Activated CD8-positive, alpha-beta memory T cell treated with anti-CD3 and anti-CD28 coated beads, Interleukin-2, amount 50 U/mL, for 48 hours (primary cell): ENCODE measurements around the gene CEP57.

Experiments used
- DNase-seq: peaks from one replicate; pipeline ENCODE4 v3.0.0-alpha.2; 2020

Gene CEP57

GRCh38 chr11:95790123-95790932 lies at the start of gene CEP57:
TSS of gene CEP57 (plus strand) at chr11:95790498. CDS start at chr11:95790699, 201 bp downstream.
- DNase-seq = peak; percentile 95

- DNase-seq = no peak
These were observed 40.2 kb upstream of the CEP57 start for GRCh38 chr11:95750101-95750500.

GRCh38 chr11:95751515-95751914 lies 38.8 kb upstream of the CEP57 start:
- no peak for DNase-seq

GRCh38 chr11:95760941-95761340 lies 29.4 kb upstream of the CEP57 start:
- no peak for DNase-seq

DNA sequence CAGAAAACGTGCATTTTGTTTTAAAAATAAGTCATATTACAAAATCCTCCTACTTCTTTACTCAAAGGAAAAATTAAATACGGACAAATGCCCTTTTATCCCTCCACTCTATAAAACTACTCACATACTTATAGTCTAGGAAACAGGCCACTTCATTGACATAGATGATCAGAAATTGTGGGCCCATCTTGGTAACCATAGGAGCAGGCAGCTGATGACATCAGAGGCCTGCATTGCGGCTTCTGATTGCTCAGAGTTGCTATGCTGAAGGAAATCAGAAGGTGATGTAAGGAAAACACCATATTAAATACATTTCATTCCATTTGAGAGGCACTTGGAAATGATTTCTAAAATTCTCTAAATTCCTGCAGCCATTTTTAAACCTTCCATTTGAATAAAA lies 27.8 kb upstream of the CEP57 start:
- DNase-seq = no peak

- no peak for DNase-seq
These were observed 25.9 kb upstream of the CEP57 start for GRCh38 chr11:95764267-95764898.

GRCh38 chr11:95766701-95767100 lies 23.6 kb upstream of the CEP57 start:
- DNase-seq = no peak

DNA sequence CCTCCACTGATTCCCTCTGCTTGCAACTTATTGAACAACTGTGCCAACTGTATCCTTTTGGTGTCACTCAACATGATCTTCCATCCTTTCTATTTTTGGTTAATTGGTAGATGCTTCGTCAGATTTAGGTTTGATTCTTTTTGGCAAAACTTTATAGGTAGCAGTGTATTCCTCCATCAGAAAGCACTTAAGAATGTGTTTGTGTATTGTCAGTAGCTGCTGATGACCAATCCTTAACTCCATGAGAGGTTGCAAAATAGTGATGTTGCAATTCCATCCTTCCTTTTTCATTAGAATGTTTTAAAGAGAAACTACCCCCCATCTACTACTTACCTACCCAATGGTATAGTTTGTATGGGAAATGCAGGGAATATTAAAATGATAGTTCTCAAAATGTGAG lies 22.8 kb upstream of the CEP57 start:
- no peak for DNase-seq

DNA sequence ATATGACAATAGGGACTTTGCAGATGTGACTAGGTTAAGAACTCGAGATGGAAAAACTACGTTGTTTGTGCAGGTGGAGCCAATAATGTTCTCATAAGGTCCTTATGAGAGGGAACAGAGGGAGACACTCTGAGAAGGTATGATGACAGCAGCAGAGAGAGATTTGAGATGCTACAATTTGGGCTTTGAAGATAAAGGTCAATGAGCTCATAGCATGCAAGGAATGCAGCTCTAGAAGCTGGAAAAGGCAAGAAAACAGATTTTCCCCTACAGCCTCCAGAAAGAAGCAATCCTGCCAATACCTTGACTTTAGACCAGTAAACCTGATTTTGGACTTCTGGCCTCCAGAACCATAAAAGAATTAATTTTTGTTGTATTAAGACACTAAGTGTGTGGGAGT lies 21.8 kb upstream of the CEP57 start:
- no peak for DNase-seq

DNA sequence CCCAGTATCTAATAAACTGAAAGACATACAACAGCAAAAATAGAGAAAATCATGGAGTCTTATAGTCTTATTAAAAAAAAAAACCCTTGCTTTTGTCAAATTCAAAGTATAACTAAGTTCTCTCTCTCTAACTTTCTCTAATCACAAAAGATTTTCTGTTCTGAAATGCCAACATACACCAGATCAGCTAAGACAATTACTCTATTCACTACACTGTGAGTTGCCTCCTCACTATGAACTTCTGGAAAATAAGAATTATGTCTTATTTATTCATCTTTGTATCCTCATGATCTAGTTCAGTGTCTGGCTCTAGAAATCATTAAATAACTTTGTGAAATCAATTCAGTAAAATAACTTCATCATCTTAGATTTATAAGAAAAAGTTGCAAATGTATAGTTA lies 13.4 kb upstream of the CEP57 start:
- no peak for DNase-seq

DNA sequence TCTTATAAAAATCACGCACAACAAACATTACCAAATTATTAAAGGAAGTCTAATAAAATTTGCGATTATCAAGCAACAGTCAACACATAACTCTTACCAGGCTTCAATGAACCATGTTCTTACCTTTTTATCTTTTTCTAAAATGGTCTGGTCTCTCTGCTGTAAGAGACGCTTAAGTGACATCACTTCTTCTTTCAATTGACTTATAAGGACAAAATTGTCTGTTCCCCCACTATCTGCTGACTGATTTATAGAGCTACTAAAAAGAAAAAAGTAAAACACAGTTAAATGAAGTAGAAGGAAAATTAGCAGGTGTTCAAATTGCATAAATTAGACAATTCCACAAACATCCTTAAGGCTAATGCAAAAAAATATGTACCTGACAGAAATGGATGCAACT lies 11.6 kb upstream of the CEP57 start:
- DNase-seq = no peak

DNA sequence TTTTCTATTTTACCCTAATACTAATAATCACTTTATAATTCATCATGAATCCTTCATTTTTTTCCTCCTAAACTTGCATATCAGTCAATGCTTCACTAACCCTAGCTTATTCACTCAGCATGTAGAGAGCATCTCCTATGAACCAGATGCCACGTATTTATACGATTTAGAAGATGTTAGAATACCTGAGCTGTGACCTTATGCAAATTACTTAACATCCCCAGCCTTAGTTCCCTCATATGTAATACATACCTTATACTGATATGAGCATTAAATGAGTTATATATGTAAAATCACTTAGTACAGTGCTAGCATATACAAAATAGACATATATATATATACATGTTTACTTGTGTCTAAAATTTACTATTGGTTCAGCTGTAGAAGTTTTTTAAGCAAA lies 9.8 kb upstream of the CEP57 start:
- DNase-seq = no peak

DNA sequence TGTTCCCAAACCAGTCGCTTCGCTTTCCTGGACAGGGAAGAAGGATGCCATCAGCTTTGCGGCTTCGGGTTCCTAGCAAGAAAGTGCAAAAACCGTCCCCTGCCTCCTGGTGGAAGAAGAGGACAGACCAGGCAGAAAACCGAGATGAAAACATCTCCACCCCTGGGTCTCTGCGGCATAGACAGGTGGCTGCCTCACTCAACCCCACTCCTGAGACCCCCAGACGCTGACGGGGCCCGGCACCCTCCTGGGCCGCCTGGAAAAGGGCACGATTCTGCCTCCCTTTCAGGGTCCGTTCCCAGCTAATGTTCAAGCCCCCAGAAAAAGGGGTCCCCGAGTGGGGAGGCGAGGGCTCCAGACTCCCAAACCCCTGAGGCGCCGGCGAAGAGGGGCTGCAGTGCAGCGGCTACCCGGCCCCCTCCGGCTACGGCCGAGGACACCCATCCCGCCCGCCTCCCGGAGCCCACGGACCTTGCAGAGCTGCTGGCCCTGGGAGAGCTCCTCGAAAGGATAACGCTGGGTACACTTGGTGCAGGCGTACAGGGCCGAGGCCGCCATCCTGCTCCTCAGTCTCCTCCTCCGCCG lies 1.3 kb upstream of the CEP57 start:
- no peak for DNase-seq

DNA sequence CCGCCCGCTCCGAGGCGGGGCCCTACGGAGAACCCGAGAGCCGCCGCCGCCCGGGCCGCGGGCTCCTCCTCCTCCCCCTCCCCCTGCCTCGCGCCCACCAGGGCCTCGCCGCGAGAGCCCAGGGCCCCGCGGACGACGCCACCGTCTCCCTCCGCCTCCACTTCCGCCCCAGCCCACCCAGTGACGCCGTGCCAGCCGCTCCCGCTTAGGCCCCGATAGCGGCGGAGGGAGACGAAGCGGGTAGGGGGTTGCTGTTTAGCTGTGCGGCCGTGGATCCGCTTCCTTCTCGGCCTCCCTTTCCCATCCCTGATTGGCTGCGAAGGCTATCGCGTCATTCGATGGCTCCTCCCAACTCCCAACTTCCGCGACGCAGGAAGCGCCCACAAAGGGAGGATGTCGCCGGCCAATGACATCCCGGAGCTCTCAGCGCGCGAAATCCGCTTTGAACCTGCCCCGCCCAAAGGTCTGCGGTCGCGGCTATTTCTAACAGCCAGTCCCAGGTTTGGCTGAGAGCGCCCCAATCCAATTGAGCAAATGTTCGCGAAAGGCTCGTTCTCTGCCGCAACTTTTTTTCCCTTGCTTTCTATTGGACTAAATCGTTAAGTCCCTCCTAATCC lies 684 bp upstream of the CEP57 start, which contains the start of gene FAM76B:
Gene FAM76B, minus strand, starts transcription at position 277 of the 617 bp plus-strand sequence. CDS start 304 bp downstream, outside the sequence.
- DNase-seq = peak; percentile 95

DNA sequence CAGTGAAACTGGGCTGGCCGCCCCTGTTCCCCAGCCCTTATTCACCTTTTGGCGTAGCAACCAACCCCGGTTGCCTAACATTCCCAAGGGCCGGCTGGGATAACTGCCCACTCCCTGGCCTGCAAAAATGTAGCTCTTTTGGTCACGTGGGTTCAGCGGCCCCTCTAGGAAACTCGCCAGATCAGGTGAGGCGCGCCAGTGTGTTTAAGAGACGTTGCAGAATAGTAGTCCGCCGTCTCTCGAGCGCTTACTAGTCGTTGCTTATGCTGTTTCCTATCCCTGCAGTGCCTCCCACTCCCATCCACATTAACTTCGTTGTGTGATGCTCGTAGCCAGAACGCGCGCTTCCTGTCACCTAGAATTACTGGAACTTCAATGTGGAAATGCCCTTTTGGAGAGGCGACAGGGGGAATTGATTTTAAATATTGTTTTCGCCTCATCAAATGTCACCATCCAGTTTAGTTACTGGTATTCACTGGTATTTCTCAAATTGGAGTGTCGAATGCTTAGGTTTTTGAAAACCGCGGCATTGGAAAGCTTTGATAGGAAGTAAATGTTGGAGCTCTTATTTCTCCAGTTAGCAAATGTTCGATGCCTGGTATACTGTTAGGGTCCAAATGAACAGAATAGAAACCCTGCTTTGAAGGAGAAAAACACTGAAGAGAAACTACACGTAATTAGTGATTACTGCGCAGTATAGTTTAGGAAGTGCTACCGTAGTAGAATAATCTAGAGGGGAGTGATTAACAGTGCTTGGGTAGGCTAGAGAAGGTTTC lies 823 bp downstream of the CEP57 start:
- DNase-seq = peak; percentile 80

DNA sequence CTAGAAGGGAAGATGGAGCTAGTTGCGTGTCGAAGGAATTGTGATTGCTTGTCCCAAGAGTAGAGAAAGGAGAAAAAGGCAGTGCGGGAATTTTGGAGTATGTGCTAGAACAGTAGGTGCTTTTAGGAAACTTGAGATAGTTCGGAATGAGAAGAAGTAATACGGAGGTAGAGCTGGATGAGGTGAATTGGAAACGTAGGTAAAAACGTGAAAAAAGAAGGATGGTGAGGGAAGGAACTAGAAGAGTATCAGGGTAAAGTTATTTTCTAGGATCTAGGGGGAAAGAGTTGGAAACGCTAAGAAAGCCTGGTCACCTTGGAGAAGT lies 1.4 kb downstream of the CEP57 start:
- DNase-seq = no peak

DNA sequence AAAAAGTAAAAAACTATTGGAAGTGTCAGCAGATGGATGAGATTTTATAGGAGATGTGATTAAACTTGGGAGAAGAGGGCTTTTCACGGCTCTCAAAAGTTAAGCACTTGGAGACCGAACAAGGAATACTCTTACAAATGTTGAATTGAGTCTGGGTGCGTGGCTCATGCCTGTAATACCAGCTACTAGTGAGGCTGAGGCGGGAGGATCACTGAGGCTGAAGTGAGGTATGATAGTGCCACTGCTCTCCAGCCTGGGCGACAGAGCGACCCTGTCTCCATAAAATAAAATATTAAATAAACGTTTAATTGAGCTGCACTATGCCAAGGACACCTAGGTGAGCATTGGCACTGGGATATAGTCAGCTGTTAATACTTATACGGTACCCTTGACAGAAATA lies 1.9 kb downstream of the CEP57 start:
- DNase-seq = no peak

DNA sequence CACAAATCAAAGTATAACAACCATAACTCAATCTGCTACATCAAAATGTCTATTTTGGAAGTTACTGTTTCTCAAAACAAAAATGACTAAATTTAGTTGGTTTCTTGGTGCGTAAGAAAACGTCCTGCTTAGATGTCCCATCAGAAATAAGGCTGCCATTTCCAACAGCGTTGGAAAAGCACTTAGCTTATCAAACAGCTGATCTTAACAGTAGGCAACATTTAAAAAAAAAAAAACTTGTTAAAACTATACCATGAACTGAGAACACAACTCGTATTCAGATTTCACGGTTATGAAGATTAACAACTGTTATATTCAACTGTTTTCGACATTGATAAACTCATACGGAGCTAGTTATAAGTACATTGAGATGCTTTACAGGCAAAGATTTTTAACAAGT lies 2.4 kb downstream of the CEP57 start:
- DNase-seq = no peak

GRCh38 chr11:95793116-95793515 lies 2.8 kb downstream of the CEP57 start:
- no peak for DNase-seq

GRCh38 chr11:95794086-95794485 lies 3.8 kb downstream of the CEP57 start:
- DNase-seq = no peak

DNA sequence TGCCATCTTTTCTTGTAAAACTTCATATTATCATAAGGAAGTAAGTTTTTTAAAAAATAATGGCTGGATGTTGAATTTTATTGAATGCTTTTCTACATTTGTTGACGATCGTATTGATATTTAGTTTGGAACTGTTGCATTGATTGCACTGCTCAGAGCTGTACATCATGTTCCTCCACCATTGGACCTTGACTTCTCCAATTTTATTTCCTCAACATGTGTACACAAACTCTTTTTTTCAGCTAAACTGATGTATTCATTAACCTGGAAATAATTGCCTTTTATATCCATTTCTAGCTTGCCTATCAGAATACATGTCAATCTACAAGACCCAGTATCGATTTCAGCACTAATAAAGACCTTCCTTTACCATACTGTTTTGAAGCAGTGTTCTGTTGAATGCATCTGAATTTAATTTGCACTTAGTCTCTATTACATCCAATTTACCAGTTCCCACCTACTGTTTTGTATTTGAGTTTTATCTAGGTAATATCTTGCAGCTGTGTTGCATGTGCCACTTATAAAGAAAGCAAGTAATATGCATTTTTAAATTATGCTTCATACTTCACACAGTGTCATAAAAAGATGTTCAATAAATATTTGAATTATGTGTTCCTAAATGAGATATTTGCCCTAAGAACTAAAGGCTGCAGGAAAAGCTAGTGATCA lies 5.5 kb downstream of the CEP57 start:
- no peak for DNase-seq

GRCh38 chr11:95796501-95796900 lies 6.2 kb downstream of the CEP57 start:
- DNase-seq = no peak
